Stimulated activated CD4-positive, alpha-beta T cell treated with anti-CD3 and anti-CD28 coated beads, Interleukin-15, amount 100 ng/mL, for 48 hours (primary cell): ENCODE data around the gene CCDC12.
"Not testable (repeated sequence)": the region's sequence is repeated elsewhere in the genome, so short reads cannot be mapped to it uniquely, and the experiment has no call there.

Source experiments
- DNase-seq, 2 donors: peaks; one replicate each; pipeline ENCODE4 v3.0.0-alpha.2; 2020; ENCODE audit warnings: low read depth in 2 of 2

Gene CCDC12

DNA sequence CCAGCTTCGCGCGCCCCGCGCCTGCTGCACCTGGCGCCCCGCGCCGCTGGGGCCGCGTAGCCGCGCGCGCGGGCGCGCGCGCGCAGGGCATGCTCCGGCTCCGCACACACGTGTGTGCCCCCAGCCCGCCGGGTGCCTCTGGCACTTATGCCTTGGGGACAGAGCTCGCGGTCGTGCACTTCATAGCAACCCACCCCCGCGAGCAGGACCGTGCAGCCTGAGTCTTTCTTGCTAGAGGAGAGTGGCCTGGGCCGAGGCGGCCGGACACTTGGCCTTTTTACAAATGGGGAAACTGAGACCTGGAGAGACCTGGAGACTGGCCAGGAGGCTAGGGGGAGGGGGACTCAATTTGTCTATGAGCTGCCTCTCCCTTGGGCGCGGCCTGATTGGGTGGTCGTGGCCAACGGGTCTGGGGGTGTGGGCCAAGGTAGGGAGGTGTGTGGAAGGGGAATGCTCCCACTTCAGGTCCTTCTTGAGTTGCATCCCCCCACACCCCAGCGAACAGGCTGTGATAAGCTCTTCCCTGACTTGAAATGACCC is 3.5 kb upstream of the CCDC12 start:
- DNase-seq = no peak

DNA sequence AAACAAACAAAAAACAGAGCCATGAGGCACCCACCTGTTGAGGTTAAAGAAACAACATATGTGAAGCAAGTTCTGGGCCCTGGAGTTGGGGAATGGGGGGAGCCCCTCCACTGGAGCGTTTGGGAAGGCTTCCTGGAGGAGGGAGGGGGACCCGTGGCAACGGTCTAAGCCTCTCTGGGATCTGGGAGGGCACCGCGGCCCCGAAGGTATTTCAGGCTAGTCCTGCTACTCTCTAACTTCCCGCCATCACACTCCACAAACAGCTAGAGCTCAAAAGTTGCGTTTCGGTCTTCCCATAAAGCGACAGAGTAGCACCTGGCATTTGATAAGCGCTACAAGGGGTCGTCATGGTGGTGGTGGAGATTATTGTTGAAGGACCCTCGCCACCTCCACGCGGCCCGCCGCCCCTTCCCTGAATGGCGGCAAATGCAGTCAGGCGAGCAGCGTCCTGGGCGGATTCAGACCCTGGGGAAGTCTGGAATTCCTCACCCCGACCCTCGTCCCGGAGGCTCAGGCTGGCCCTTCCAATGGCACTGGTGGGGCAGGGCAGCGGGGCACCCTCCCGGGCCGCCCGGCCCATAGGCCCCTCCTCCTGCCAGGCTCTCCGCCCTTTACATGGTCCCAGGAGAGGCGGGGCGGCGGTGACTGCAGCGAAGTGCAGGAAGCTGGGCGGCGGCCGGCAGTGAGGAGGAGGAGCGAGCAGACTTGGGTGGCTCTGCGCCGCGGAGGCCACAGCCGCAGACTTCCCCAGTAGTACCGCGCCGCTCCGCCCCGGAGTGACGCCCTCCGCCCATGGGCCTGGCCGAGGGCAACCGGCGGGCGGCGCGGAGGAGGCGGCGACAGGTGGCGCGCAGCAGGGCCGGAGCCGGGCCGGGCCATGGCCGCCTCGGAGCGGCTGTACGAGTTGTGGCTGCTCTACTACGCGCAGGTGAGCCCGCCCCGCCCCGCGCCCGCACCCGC is 2.7 kb upstream of the CCDC12 start, which contains the start of gene NBEAL2:
Gene NBEAL2, plus strand, starts transcription at position 682 of the 960 bp plus-strand sequence. Its CDS starts 196 bp downstream, at position 878.
- DNase-seq = peak; percentile 94 to 96

- no peak for DNase-seq
Measured at GRCh38 chr3:46978381-46978780, 1.8 kb upstream of the CCDC12 start.

GRCh38 chr3:46977811-46978195 is 1.3 kb upstream of the CCDC12 start:
- DNase-seq = no peak

DNA sequence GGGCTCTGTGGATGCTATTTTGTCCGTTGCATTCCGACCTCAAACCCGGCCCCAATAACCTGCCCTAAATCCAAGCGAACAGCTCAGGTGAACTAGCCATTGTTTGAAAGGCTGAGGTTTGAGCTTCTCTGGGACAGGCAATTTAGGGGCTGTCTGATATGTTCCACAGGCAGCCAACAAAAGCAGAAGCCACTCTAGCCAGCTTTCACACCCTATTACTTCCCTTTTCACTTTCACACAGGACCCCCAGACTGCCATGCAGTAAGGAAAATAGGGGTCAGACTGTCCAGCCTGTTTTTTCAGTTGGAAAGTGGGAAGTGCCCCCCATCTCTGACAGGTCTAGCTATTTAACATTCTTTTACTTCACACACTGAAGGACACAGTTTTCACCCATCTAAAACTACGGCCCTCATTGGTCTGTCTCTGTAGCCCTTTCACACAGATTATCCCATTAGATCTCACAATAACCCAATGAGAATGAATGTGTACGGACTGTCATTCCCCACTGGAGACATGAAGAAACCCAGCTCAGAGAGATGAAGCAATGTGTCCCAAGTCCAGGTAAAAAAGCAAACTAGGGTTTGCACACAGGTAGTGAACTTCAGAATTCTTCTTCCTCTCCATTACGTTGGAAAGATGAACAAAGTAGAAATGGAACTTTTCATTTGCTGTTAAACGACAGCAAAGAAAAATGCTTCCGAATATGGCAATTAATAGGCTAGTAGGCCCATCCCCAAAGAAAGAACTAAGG is 1.9 kb downstream of the CCDC12 start:
- no peak for DNase-seq

- no peak for DNase-seq
Measured at GRCh38 chr3:46972396-46972795, 4.1 kb downstream of the CCDC12 start.

DNA sequence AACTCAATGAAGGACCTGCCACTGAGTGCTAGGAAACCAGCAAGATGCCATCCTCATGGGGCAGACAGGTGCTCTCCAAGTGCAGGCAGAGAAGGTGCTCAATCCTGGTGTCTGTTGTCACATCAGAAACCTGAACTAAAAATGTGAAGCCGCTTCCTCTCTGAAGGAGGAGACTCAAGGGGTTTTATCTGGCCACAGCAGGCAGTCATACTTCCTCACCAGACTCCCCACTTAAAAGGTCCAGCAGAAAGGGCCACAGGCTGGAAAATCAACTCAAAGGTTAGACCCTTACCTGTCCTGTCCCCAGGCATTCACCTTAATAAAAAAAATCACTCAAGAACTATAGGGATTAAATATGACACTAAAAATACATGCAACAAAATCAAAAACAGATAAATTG is 4.8 kb downstream of the CCDC12 start:
- DNase-seq = no peak

DNA sequence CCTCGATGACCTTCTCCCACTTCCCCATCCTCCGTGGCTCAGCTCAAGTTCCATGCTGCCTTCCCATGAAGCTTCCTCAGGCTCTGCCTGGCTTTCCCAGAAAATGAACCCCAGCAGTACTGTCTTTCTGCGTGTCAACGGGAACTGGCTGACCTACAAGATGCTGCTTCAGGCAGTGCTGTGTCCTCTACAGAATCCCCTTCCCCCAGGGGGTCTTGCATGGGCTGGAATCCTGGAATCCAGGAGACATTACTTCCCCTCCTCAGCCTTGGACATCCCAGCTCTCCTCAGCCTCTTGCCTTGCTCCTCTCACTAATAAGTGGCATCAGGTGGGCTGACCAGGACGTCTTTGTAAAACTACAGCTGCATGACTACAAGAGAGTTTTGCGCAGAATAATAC is 5.4 kb downstream of the CCDC12 start:
- no peak for DNase-seq

DNA sequence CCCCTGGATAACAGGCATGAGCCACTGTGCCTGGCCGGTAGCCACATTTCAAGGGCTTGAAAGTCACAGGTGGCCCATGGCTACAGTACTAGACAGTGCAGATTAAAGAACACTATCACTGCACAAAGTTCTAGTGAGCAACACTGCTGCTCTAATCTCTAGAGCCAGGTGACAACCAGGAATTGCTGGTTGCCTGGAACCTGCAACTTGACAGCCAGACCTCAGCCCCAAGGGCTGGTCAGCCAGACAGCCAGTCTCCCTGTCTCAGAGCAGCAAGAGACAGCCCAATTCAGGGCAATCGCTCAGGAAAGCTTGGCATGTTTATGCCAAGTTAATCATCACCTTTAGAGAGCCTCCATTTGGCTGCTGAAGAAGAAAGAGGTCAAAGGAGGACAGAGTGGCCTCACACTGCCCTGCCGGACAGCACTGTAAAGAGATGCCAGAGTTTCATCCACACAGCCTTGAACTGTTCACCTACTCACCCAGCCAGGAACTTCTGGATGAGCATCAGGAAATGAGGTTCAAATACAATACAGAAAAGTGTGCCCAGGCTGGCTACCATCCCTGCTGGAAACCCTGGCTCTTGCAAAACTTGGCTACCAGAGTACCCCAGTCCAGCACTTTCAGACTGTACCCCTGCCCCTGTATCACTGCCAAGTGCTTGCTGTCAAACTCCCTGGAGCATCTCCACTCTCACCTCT is 6.0 kb downstream of the CCDC12 start:
- DNase-seq = no peak

- DNase-seq = no peak
Measured at GRCh38 chr3:46968783-46969428, 7.6 kb downstream of the CCDC12 start.

GRCh38 chr3:46966811-46967210 is 9.7 kb downstream of the CCDC12 start:
- DNase-seq = no peak

DNA sequence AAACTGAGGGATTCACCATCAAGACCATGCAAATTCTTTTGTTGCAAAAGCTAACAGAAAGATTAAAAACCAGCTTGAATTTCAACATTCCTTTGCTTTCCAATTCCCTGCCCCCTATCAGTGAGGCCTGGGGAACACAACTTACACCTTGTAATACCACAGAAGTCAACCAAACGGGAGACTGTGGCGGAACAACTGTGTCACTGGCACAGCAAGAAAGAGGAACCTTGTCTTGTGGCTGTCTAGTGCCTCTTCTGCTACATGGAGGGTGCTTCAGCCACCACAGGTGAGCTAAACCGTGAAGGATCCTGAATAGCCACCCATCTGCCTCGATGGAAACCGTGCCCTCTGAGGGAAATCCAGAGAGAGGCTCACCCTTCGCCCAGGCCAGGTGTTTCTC is 11.4 kb downstream of the CCDC12 start:
- no peak for DNase-seq

- not testable (repeated sequence) for DNase-seq
Measured at GRCh38 chr3:46964038-46964590, 12.4 kb downstream of the CCDC12 start.

DNA sequence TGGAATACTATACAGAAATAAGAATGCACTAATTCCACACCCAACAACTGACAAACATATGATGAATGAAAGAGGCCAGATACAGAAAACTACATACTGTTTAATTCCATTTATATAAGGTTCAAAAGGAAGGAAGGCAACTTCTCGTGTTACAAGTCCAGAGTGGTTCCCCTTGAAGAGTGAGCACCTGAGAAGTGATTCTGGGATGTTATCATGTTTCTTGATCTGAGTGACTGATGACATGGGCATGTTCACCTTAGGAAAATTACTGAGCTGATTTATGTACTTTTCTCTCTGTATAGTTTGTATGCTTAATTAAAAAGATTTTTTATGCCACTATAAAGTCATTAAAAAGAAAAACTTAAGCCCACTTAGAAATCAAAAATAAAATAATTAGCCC is 13.6 kb downstream of the CCDC12 start:
- no peak for DNase-seq

DNA sequence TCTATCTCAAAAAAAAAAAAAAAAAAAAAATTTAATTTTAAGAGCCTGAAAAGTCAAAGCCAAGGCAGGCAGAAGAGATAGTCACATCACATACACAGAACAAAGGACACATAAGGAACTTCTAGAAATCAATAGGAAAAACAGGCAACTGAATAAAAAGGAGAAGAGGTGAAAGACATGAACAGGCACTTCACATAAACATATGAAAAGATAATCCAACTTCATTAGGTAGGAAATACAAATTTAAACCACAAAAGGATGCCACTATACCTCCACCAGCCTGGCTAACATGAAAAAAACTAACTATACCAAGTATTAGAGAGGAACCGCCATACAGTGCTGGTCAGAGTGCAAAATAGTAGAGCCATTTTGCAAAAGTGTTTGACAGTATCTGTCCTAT is 14.1 kb downstream of the CCDC12 start:
- DNase-seq = no peak

DNA sequence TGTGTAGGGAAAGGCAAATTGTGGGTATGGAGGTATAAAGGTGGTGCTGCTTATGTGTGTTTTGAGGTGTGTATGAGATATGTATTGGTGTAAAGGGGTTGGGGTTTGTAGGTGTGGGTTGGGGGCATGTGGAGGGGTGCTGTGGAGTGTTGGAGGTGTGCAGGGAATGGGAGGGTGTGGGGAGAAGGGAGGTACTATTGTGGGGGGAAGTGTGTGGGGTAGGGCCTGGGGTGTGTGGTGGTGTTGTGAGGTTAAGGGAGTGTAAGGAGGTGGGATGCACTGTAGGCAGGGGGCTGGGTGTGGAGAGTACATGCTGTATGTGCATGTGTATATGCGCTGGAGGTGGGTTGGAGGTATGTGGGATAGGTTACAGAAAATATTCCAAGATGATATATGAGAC is 15.7 kb downstream of the CCDC12 start:
- DNase-seq = no peak

DNA sequence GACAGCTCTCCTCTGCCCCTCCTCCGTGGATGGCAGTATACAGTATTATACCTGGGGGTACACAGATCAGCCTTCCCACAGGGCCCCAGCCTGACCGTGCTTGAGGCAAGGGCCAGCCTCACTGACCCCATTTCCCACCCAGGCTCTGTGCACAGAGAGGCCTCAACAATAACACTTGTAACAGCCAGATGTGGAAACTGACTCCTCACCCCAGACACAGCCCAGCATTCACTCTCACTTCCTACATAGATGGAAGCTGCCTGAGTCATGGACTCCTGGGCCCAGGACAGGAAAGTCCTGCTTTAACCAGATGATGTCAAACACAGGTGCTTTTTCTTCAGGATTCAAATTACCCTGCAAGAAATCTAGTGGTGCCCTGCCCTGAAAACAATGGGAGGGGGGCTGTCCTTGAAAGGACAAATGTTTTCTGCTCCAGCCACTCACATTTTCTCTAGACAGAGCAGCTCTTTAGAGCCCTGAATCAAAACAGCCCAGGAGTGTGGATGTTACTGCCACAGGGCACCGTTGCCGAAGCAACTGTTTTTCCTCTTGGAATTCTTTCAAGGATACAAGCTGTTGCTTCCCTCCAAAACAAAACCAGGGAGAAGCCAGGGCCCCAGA is 16.4 kb downstream of the CCDC12 start:
- DNase-seq = no peak

- peak in 1 of 2 donors; percentile 39 for DNase-seq
Measured at GRCh38 chr3:46959161-46959511, 17.4 kb downstream of the CCDC12 start.

- DNase-seq = no peak
Measured at GRCh38 chr3:46958467-46959160, 17.9 kb downstream of the CCDC12 start.
